K562 (cell line): Measurements from ENCODE around the gene MIR17HG. TPM values are rescaled to one million over a fixed set of nuclear protein-coding genes. Genes with fewer than 3 reads are reported as not detected.

ENCODE experiments used
- ATAC-seq: fragments of 200-7000 bp; cut with Tn5 transposase; 3 replicates; pipeline ENCODE4 v1.9.1; 2020; ENCODE audit warnings: moderate library complexity
- BruUV-seq: library from RNA; stranded (reverse); fragments of 400-500 nt; replicated peaks from 2 replicates; lab custom pipeline; 2021; lab: Mats Ljungman, UMichigan
- CTCF ChIA-PET: fragments of 300-600 bp; formaldehyde crosslinking; extraction: SDS; loops from one replicate; lab custom pipeline; 2021; ENCODE audit warnings: low intra/inter-chr PET ratio; lab: Yijun Ruan, JAX
- POLR2A ChIA-PET: fragments of 300-600, 350-650 bp; sonication (Branson Sonifier 250); formaldehyde crosslinking; extraction: SDS; loops from one replicate; lab custom pipeline; 2021; ENCODE audit warnings: antibody characterized with exemption, inconsistent platforms; lab: Yijun Ruan, JAX
- DNase-seq, 4 experiments: peaks; one replicate each; pipeline versions ENCODE4 v3.0.0 to v3.0.0-alpha.2; 2011 to 2018; ENCODE audit warnings: low spot score in 3 of 4, mixed read lengths in 3 of 4; ENCODE audit errors: extremely low read depth in 1 of 4
- FAIRE-seq: peaks from 2 replicates; lab custom pipeline; 2011; peaks lifted over from hg19 to GRCh38; lab: Jason Lieb, UNC
- H2AFZ ChIP-seq: 2 replicates; pipeline ENCODE4 v1.6.0; 2011; ENCODE audit warnings: low read depth, low read length, control low read depth, inconsistent platforms
- H3K27ac ChIP-seq: fragments of 200-600 bp; 3 replicates; pipeline ENCODE4 v1.8.0; 2011; ENCODE audit warnings: low read depth, mild to moderate bottlenecking, control low read depth, inconsistent platforms, low read length, moderate library complexity, mixed read lengths; ENCODE audit errors: extremely low read depth
- H3K27me3 ChIP-seq, 2 experiments: fragments of 300-600 bp in 1 of 2; 2 replicates in 1 of 2; 3 replicates in 1 of 2; pipeline versions ENCODE4 v1.6.0 to v1.8.0; 2011; ENCODE audit warnings: inconsistent platforms in 2 of 2, low read length in 2 of 2, mild to moderate bottlenecking in 1 of 2, mixed read lengths in 1 of 2, moderate library complexity in 1 of 2; ENCODE audit not compliant: control insufficient read depth in 2 of 2, insufficient read depth in 2 of 2
- H3K36me3 ChIP-seq: fragments of 300-600 bp; 3 replicates; pipeline ENCODE4 v1.8.0; 2011; ENCODE audit warnings: mild to moderate bottlenecking, low read length, inconsistent platforms; ENCODE audit not compliant: control insufficient read depth, insufficient read depth
- H3K4me1 ChIP-seq, 2 experiments: fragments of 200-600 bp in 1 of 2; replicated peaks in 1 of 2; 2 replicates in 1 of 2; 3 replicates in 1 of 2; pipeline versions ENCODE4 v1.5.1 to v1.8.0; 2011; ENCODE audit warnings: inconsistent platforms in 2 of 2, low read length in 2 of 2, mild to moderate bottlenecking in 1 of 2, mixed read lengths in 1 of 2, moderate library complexity in 1 of 2; ENCODE audit not compliant: control insufficient read depth in 2 of 2, insufficient read depth in 2 of 2
- H3K4me2 ChIP-seq: 2 replicates; pipeline ENCODE4 v1.6.1; 2011; ENCODE audit warnings: low read length, control low read depth, inconsistent platforms, mixed read lengths; ENCODE audit not compliant: insufficient read depth
- H3K4me3 ChIP-seq: fragments of 200-600 bp; sonication (generic), shearing (Covaris generic); 2 replicates; pipeline ENCODE4 v1.5.1; 2016; ENCODE audit warnings: control low read depth, inconsistent platforms
- H3K79me2 ChIP-seq: fragments of 200-600 bp; 3 replicates; pipeline ENCODE4 v1.8.0; 2011; ENCODE audit warnings: low read length, inconsistent platforms; ENCODE audit not compliant: control insufficient read depth, insufficient read depth
- H3K9ac ChIP-seq, 2 experiments: 2 replicates each; pipeline versions ENCODE4 v1.6.0 to v1.6.1; 2011; ENCODE audit warnings: low read depth in 2 of 2, low read length in 2 of 2, control low read depth in 1 of 2, inconsistent platforms in 1 of 2, mild to moderate bottlenecking in 1 of 2, mixed read lengths in 1 of 2; ENCODE audit not compliant: insufficient read depth in 1 of 2
- H3K9me1 ChIP-seq: one replicate; pipeline ENCODE4 v1.6.0; 2011; ENCODE audit warnings: inconsistent platforms, mild to moderate bottlenecking, low read length, moderate library complexity; ENCODE audit not compliant: control insufficient read depth, insufficient read depth
- H3K9me3 ChIP-seq: replicated peaks from 2 replicates; pipeline ENCODE4 v1.5.1; 2011; ENCODE audit warnings: low read depth, low read length, inconsistent platforms; ENCODE audit not compliant: control insufficient read depth, insufficient read depth
- H4K20me1 ChIP-seq: replicated peaks from 2 replicates; pipeline ENCODE4 v1.6.1; 2011; ENCODE audit warnings: low read length, inconsistent platforms, mixed read lengths; ENCODE audit not compliant: control insufficient read depth, insufficient read depth
- ETS2 ChIP-seq: IDR thresholded peaks from 2 replicates; pipeline ENCODE4 v1.6.1; 2016; ENCODE audit warnings: borderline replicate concordance, missing genetic modification characterization, mild to moderate bottlenecking, moderate library complexity, missing compliant biosample characterization; ENCODE audit not compliant: poor library complexity, severe bottlenecking
- NR3C1 ChIP-seq: sonication (generic); formaldehyde crosslinking; IDR thresholded peaks from 2 replicates; pipeline ENCODE4 v1.8.1; 2022; ENCODE audit warnings: missing genetic modification reagents
- SAP30 ChIP-seq: fragments of 200-600 bp; sonication (generic); IDR thresholded peaks from 2 replicates; pipeline ENCODE4 v1.6.1; 2012; ENCODE audit warnings: borderline replicate concordance, low read depth, mild to moderate bottlenecking, moderate library complexity, low read length, control low read depth, inconsistent platforms; ENCODE audit not compliant: insufficient read depth, poor library complexity, severe bottlenecking
- XRCC5 ChIP-seq: fragments of 200-400 bp; formaldehyde crosslinking; IDR thresholded peaks from 2 replicates; pipeline ENCODE4 v1.6.1; 2017; ENCODE audit warnings: low read depth, mild to moderate bottlenecking, low read length
- ZNF184 ChIP-seq: sonication (generic); formaldehyde crosslinking; IDR thresholded peaks from 2 replicates; pipeline ENCODE4 v1.5.0; 2020; ENCODE audit warnings: missing genetic modification reagents
- ZNF507 ChIP-seq: conservative IDR thresholded peaks from 2 replicates; pipeline ENCODE4 v1.6.1; 2017; ENCODE audit warnings: missing genetic modification characterization, missing compliant biosample characterization
- ZNF644 ChIP-seq: fragments of 200-800 bp; sonication (Bioruptor generic); IDR thresholded peaks from 2 replicates; pipeline ENCODE4 v1.6.1; 2016; ENCODE audit warnings: low read depth, missing genetic modification characterization, missing compliant biosample characterization
- WGBS: fragments of 100-300 bp; shearing (Covaris generic); methylation state at CpG from one replicate; pipeline ENCODE4 v1.1.6; 2016; ENCODE audit warnings: low coverage, mixed read lengths; ENCODE audit not compliant: insufficient coverage; ENCODE audit errors: missing lambda C conversion rate; 5-methylcytosine and 5-hydroxymethylcytosine counted together
- in situ Hi-C: fragments of 300-500 bp; cut with MboI; formaldehyde crosslinking; loops from 4 replicates; pipeline ENCODE4 v1.15.0; 2018; ENCODE audit warnings: inconsistent platforms, mixed read lengths
- intact Hi-C: fragments of 100-400 bp; cut with micrococcal nuclease; formaldehyde crosslinking; loops from 2 replicates; pipeline ENCODE4 v1.14.2; 2022
- polyA plus RNA-seq, 8 experiments: library from polyadenylated mRNA; depleted of rRNA in 4 of 8; stranded (reverse) in 5 of 8; unstranded in 3 of 8; fragments of >200 nt; fragmentation: Nextera tagmentation in 2 of 8; fragmentation: Illumina TruSeq in 1 of 8; extraction: Ambion mirVana in 2 of 8; extraction: Trizol in 1 of 8; gene quantifications; 2 replicates each; pipeline versions ENCODE4 v1.2.1 to v1.2.3, GENCODE V29; 2011 to 2014; ENCODE audit warnings: inconsistent platforms in 1 of 8, missing spikeins in 1 of 8
- total RNA-seq, 7 experiments: library from RNA; depleted of rRNA in 6 of 7; stranded (reverse); fragments of >200 nt in 6 of 7; fragmentation: Illumina TruSeq in 2 of 7; extraction: Trizol in 2 of 7; gene quantifications; 2 replicates each; pipeline versions ENCODE4 v1.2.1 to v1.2.3, GENCODE V29; 2011 to 2021; ENCODE audit warnings: low replicate concordance in 1 of 7

Gene MIR17HG
- total and polyA plus RNA-seq, 9 of the 15 experiments (the other 6 are each of a cell fraction or from before 2014, with no cell fraction given), result 44.2 to 218 (median 77.8) TPM

GRCh38 chr13:91383836-91384235 lies 36.3 kb downstream of the MIR17HG start:
- WGBS, result under 1% methylated on average over 4 of the region's 4 CpGs
- intact Hi-C loops, result no loop called here
- ATAC-seq, result no peak
- CTCF ChIA-PET, result interaction anchor here (1.5 kb wide), 1 partner anchor 23 kb away, joined by 5 read pairs; no protein-coding TSS in a partner anchor
- H3K79me2 ChIP-seq, result no peaks in the 10 kb centered on the region
- POLR2A ChIA-PET, result interaction anchor here (1.1 to 4.1 kb wide), 4 partner anchors 10 to 26 kb away, joined by 3 to 22 read pairs (median 6); no protein-coding TSS in a partner anchor
- no peaks in the 10 kb centered on the region for H3K27me3 ChIP-seq
- H3K4me1 ChIP-seq, result no peaks in the 10 kb centered on the region
- H2AFZ ChIP-seq, result no peak overlapping the region
- TF ChIP-seq NR3C1 (no peak), ZNF184 (CRISPR knock-in tag) (no peak), XRCC5 (no peak), ZNF644 (no peak), ETS2 (tag) (no peak), SAP30 (no peak), ZNF507 (tag) (peak; percentile 11; the same call in 1 of the 2 replicates)
- no peaks in the 10 kb centered on the region for H3K9me3 ChIP-seq
- DNase-seq, result no peak
- H3K9ac ChIP-seq, result no peak overlapping the region
- BruUV-seq, result no TSS peak
- no peak overlapping the region for H3K27ac ChIP-seq
- no peak for FAIRE-seq
- no peaks in the 10 kb centered on the region for H4K20me1 ChIP-seq
- in situ Hi-C loops, result no loop called here
- H3K36me3 ChIP-seq, result no peaks in the 10 kb centered on the region
- no peak overlapping the region for H3K4me3 ChIP-seq
- H3K4me2 ChIP-seq, result no peak overlapping the region
- no peaks in the 10 kb centered on the region for H3K9me1 ChIP-seq
